NCI-H2107 treated with DMSO at 0.1 percent for 48 hours (cell line): ENCODE measurements around the gene ELP4.
A peak's percentile ranks its signal among the peaks of the same experiment; 100 is the strongest.

Experiments
- DNase-seq: peaks from one replicate; lab custom pipeline; 2025; ENCODE audit not compliant: unreplicated experiment; lab: John Stamatoyannopoulos, UW

Gene ELP4

DNA sequence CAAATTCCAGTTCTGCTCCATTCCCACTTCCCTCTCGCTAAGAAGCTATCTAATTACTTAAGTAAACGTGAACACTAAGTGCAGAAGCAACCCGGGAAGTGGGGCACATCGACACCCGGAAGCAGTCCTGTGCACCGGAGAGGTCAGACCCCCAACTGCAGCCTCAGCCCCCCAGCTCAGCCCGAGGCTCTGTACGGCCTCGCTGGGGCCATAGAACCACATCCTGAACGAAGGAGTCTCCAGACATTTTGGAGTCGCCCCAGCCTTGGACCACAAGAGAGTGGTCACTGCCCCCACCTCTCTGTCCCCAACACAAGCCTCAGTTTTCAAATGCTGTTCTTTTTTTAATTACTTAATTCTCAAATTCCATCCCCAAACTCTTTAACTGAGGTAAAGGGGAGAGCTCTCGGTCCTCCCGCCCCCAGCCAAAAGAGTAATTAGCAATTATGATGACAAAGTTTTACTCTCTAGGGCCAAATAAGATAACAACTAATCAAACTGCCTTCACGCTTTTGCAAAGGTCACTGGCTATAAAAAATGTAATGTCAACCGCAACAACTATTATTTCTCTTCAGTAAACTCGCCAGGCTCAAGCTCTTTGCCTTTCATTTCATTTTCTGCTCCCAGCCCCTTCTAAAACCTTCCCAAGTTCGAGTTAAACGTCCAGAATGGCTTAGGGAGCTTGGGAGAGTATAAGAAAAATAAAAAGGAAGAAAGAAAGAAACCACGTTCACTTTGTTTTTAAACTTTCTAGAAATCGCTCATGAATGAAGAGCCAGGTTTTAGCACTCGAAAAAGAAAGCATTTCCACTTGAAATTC, 299.4 kb downstream of the ELP4 start:
- no peak for DNase-seq

DNA sequence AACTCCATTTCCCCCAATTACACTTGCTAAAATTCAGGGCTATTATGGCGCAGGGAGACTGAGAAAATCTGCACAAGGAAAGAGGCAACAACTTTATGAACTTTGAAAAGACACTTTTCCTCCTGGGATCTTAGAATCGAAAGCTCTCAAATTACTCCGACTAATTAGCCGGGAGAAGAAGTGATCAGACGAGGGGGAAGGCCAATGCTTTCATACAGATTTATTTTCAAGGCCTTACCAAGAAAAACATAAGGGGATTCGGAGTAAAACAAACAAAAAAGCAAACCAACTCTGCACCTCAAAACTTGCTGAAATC, 299.9 kb downstream of the ELP4 start:
- no peak for DNase-seq

GRCh38 chr11:31809857-31810778, 300.6 kb downstream of the ELP4 start:
- peak; percentile 19 for DNase-seq

- DNase-seq: peak; percentile 17
These were observed 301.4 kb downstream of the ELP4 start, which contains the start of gene PAX6 for GRCh38 chr11:31810779-31811647. TSS of gene PAX6 (minus strand) at chr11:31811322. CDS start at chr11:31806411, 4,911 bp downstream.

- no peak for DNase-seq
These were observed 303.1 kb downstream of the ELP4 start for GRCh38 chr11:31812383-31813381.

- no peak for DNase-seq
These were observed 304.0 kb downstream of the ELP4 start for GRCh38 chr11:31813391-31814175.

DNA sequence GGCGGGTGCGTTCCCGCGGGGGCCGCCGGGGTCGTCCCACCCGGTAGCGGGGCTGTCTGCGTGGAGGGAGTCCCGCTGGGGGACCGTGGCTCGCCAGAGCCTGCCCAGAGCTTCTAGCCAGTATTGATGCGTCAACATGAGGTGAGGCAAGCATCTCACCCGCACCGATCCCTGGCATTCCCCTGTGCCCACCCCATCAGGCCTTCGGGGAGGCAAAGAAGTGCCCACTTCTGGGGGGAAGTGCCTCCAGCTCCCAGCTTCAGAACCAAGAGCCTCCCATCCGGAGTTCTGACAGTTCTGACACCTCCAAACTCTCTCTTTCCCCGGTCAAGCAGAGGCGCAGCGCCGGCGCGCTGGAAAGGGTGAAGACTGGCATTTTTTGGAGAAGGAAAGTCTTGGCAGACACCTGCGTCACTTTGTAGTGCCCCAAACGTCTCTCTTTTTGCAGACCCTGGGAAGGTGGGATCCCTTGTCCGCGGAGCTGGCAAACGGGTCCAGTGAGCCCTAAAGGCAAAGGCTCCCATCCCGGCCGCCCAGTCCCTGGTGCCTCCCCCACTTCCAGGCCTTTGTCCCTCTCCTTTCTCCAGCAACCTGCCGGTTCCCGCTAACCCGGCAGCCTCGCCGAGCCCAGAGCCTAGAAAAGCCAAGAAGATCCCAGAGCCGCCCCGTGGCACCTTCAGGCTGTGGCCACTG, 304.8 kb downstream of the ELP4 start:
- DNase-seq: no peak

GRCh38 chr11:31815711-31816467, 306.3 kb downstream of the ELP4 start:
- no peak for DNase-seq

DNA sequence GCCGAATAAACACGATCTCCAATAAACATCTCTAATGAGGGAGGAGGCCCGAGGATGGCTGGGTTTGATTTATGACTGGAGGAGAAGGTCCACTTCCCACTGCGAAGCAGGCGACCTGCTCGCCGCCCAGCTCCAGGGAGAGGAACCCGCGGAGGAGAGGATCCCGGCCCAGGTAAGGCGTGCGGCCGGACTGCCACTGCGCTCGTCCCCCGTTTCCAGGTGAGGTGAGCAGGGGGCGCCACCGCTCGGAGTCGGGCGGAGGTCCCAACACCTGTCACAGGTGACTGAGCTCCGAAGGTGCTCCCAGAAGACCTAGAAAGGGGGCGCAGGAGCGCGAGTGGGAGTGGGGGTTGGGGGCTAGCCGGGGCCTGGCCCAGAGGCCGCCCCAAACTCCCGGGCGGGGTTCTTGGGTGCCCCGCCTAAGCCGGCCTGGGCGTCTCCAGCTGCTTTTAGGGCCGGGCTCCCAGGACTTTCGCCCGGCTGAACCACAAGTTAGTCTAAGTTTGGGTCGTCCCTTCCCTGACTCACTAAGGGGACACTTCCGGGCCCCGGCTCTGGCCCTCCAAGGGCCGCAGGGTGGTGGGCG, 307.0 kb downstream of the ELP4 start:
- DNase-seq: no peak

- no peak for DNase-seq
These were observed 307.6 kb downstream of the ELP4 start for GRCh38 chr11:31817054-31817620.

DNA sequence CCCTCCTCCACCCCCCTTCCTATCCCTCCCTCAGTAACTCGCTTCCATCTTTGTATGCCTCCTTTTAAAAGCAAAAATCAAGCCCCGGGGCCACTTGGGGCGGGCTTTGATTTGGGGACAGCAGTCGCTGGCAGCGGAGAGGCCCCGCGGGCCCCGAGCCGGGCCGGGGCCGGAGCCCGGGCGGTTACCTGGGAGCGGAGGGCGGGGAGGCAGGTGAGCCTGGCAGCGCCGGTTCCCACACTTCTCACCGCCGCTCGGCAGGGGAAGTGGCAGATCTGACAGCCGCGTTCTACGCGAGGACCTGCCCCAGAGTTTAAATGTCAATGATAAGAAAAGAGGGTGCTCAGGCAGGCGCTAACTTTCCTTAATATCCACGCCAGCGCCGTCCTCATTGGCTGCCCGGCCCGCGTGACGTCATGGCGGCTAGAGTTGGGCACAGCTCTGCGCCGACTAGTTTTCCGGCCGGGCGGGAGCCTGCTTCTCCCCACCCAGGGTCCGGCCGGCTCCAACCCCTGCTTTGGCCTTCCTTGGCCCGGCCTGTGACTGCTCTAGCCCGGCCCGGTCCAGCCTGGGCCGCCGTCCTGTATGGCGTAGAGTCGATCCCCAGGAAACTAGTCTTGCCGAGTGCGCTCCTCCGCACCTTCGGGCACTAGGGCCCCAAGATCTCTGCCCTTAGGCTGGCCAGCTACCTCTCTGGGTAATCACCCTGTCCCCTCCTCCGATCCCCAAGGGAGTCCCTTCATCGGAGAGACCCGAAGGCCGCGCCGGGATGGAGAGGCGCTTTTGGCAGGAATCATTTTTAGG, 308.3 kb downstream of the ELP4 start:
- no peak for DNase-seq

DNA sequence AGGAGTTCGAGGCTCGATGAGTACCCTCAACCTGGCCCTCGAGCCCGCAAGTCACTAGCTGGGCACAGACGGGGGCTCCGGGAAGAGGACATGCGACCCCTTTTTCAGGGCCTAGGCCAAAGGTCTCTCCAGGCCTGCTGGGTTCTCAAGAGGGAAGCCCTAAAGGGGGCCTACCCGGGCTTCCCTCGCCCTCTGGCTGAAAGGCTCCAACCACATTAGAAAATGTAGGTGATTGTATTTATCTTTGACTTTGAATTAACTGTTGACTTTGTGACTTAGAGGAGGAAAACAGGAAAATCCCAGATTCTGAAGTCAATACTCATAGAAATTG, 308.8 kb downstream of the ELP4 start:
- no peak for DNase-seq

GRCh38 chr11:31818874-31819331, 309.3 kb downstream of the ELP4 start:
- no peak for DNase-seq

DNA sequence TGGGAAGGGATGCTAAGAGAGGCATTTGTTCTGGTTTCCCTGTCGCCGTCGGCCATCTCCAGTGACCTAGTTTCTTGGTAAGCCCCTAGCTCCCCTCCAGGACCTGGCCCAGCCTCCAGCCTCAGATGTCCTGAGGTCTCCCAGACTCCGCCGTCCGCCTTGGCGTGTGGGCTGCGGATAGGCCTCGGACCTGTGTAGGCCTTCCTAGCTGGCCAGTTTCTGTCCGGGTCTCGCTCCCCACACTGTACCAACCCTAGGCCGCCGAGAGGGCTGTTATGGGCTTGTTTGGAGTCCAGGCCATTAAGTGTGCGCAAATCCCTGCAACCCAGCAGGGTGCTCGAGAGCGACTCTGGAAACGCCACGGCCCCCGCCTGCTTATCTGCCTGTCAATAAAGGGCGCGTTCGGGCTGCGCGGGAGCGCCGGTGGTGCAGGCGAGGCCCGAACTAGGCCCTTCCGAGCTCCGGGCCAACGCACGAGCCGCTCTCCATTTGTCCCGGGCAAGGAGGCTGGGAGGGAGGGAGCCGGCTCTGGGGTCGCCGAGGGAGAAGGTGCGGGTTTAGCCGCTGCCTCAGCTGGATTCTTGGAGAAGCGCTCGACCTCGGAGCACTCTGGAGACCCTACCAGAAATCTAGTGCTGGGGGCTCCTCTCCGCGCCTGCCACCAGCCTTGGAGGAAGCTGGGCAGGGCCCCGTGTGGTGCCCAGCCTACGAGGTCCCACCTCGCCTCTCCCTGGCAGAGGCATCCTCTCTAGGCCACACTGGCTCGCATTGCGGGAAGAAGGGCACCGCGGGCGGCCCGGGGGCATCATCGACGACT, 310.3 kb downstream of the ELP4 start:
- no peak for DNase-seq

- no peak for DNase-seq
These were observed 310.9 kb downstream of the ELP4 start for GRCh38 chr11:31820438-31820818.
